Effector CD4-positive, alpha-beta T cell (primary cell): ENCODE results near the gene TAF11L14. TPM values are rescaled to one million over a fixed set of nuclear protein-coding genes. Genes with fewer than 3 reads are reported as not detected.
"Not testable (repeated sequence)": the region's sequence is repeated elsewhere in the genome, so short reads cannot be mapped to it uniquely, and the experiment has no call there.

Experiments used
- DNase-seq: peaks from one replicate; pipeline ENCODE4 v3.0.0-alpha.2; 2020
- total RNA-seq: gene quantifications from one replicate; lab custom pipeline; 2026; lab: John Stamatoyannopoulos, UW

TAF11L14 gene
- not detected for total RNA-seq

DNA sequence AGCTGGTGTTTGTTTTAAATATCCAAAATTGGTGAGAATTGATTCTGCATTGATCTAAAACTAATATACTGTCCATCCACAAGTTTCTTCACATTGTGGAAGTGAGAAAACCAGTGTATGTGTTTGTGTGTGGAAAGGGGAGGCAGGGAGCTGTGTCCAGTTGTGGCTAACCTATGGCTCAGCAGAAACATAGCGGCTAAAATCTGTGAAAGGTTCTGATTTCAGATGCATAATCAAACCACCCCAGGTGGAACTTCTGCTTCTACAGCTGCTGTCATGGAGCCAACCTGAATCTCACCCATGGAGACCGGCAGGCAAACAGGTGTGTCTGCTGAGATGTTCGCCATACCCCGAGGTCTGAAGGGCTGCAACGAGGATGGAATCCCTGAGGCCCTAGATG lies at the start of gene TAF11L14:
Gene TAF11L14, plus strand, starts transcription at position 301 of the 400 bp plus-strand sequence.
- DNase-seq = no peak

GRCh38 chr5:17585658-17586057 lies 48.6 kb upstream of the TAF11L14 start, which contains the start of gene TAF11L7:
Gene TAF11L7, minus strand, starts transcription at chr5:17585758.
- not testable (repeated sequence) for DNase-seq

- not testable (repeated sequence) for DNase-seq
Observed at GRCh38 chr5:17590860-17591259, 43.4 kb upstream of the TAF11L14 start, which contains the start of gene TAF11L8. Gene TAF11L8, minus strand, starts transcription at chr5:17590960.

- DNase-seq = not testable (repeated sequence)
Observed at GRCh38 chr5:17594255-17594654, 40.0 kb upstream of the TAF11L14 start, which contains the start of gene TAF11L9. Gene TAF11L9, minus strand, starts transcription at chr5:17594394.

GRCh38 chr5:17597728-17598127 lies 36.5 kb upstream of the TAF11L14 start, which contains the start of gene TAF11L10:
Gene TAF11L10, minus strand, starts transcription at chr5:17597828.
- not testable (repeated sequence) for DNase-seq

DNA sequence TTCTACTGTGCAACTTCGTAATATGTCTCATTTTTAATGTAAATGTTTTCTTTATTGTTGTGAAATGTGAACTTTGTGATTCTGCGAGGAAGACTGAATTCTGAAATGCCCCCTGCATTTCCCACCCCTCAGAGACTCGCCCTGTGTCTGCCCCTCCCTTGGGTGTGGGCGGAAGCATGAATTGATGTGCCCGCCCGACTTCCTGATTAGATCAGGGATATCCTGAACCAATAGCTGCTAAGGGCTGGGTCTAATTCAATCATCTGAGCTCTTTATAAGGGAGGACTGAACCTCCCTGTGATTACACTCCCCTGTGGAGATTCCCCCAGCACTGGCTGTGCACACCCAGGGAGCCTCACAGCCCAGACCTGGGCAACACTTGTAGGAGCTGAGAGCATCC lies 30.4 kb upstream of the TAF11L14 start, which contains the start of gene TAF11L11:
Gene TAF11L11, plus strand, starts transcription at position 304 of the 400 bp plus-strand sequence.
- DNase-seq = not testable (repeated sequence)

- DNase-seq = no peak
Observed at GRCh38 chr5:17604951-17605350, 29.3 kb upstream of the TAF11L14 start.

- not testable (repeated sequence) for DNase-seq
Observed at GRCh38 chr5:17607461-17607860, 26.8 kb upstream of the TAF11L14 start.

GRCh38 chr5:17610092-17610491 lies 24.2 kb upstream of the TAF11L14 start, which contains the start of gene TAF11L12:
Gene TAF11L12, plus strand, starts transcription at chr5:17610392.
- not testable (repeated sequence) for DNase-seq

DNA sequence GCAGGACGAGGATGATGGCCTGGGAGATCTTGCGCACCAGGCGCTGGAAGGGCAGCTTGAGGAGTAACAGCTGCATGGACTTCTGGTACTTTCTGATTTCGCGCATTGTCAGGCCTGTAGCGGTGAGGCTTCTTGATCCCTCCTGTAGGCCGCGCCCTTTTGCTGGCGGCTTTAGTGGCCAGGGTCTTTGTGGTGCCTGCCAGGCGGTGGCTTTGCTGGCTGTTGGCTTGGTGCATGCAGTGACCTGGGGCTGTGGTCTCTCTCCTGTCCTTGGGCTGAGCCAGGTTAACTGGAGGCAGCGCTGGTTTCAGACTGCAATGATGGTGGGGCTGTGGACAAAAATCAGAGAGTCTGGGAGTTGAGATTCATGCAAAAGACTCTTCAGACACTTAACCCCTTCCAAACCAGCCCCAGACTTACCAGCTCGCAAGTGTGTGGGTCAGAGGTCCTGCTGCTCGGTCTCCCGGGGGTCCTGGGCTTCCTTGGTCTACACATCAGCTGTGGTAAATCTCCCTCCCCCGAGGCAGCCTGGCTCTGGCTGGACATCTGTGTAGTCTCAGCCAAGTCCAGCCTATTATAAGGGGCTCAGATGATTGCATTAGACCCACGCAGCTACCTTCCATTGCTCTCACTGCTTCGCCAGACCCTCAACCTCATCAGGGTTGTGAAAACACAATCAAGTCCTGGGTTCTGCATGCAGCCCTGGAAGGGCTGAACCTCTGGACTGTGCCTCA lies 19.2 kb upstream of the TAF11L14 start:
- no peak for DNase-seq

- DNase-seq = no peak
Observed at GRCh38 chr5:17619354-17619753, 14.9 kb upstream of the TAF11L14 start.

DNA sequence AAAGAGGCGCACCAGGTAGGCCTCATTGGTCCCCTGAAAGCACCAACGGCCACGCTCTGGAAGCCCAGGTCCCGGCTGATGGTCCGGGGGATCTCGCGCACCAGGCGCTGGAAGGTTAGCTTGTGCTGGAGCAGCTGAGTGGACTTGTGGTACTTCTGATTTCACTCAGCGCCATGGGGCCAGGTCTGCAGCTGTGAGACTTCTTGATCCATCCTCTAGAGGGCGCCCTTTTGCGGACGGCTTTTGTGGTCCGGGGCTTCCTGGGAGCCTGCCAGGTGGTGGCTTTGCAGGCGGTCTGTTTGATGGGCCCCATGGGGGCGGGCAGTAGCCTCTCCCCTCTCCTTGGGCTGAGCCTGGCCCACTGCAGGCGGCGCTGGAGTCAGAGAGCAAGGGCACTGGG lies 13.6 kb upstream of the TAF11L14 start:
- DNase-seq = no peak

DNA sequence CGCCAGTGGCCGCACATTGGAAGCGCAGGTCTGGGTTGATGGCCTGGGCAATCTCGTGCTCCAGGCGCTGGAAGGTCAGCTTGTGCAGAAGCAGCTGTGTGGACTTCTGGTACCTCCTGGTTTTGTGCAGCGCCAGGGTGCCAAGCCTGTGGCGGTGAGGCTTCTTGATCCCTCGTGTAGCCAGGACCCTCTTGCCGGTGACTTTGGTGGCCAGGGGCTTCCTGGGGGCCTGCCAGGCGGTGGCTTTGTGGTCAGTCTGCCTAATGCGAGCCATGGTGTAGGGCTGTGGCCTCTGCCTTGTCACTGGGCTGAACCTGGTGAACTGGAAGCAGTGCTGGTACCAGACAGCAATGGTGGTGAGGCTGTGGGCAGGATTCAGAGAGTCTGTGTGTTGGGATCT lies 8.6 kb upstream of the TAF11L14 start:
- DNase-seq = no peak

DNA sequence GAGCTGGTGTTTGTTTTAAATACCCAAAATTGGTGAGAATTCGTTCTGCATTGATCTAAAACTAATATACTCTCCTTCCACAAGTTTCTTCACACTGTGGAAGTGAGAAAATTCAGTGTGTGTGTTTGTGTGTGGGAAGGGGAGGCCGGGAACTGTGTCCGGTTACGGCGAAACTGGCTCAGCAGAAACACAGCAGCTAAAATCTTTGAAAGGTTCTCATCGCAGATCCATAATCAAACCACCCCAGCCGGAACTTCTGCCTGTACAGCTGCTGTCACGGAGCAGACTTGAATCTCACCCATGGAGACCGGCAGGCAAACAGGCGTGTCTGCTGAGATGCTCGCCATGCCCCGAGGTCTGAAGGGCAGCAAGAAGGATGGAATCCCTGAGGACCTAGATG lies 2.5 kb upstream of the TAF11L14 start, which contains the start of gene TAF11L13:
Gene TAF11L13, plus strand, starts transcription at position 301 of the 400 bp plus-strand sequence.
- not testable (repeated sequence) for DNase-seq

GRCh38 chr5:17649232-17649631 lies 15.0 kb downstream of the TAF11L14 start:
- DNase-seq = not testable (repeated sequence)

GRCh38 chr5:17655201-17655759 lies 21.0 kb downstream of the TAF11L14 start:
- DNase-seq = not testable (repeated sequence)

- DNase-seq = no peak
Observed at GRCh38 chr5:17655921-17656320, 21.7 kb downstream of the TAF11L14 start.

- DNase-seq = no peak
Observed at GRCh38 chr5:17663182-17663581, 28.9 kb downstream of the TAF11L14 start.

GRCh38 chr5:17665836-17666235 lies 31.6 kb downstream of the TAF11L14 start:
- DNase-seq = no peak

DNA sequence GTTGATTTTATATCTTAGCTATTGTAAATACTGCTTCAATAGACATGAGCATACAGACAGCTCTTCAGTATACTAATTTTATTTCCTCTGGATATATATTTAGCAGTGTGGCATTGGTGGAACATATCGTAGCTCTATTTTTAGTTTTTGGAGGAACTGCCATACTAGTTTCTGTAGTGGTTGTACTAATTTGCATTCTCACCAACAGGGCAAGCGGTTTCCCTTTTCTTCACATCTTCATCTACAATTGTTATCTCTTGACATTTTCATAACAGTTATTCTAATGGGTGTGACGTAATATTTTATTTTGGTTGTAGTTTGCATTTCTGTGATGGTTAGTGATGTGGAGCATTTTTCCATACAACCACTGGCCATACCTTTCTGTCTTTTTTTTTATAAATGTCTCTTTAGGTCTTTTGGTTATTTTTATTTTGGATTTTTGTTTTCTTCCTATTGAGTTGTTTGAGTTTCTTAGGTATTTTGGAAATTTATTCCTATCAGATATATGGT lies 32.5 kb downstream of the TAF11L14 start:
- no peak for DNase-seq

DNA sequence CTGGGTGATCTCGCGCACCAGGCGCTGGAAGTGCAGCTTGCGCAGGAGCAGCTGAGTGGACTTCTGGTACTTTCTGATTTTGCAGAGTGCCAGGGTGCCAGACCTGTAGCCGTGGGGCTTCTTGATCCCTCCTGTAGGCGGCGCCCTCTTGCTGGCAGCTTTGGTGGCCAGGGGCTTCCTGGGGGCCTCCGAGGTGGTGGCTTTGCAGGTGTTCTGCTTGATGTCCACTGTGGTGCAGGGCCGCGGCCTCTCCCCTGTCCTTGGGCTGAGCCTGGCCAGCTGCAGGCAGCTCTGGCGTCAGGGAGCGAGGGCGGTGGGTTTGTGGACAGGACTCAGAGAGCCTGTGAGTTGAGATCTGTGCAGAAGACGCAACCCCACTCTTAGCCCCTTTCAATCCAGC lies 36.1 kb downstream of the TAF11L14 start:
- DNase-seq = no peak

GRCh38 chr5:17678751-17679324 lies 44.6 kb downstream of the TAF11L14 start:
- no peak for DNase-seq

DNA sequence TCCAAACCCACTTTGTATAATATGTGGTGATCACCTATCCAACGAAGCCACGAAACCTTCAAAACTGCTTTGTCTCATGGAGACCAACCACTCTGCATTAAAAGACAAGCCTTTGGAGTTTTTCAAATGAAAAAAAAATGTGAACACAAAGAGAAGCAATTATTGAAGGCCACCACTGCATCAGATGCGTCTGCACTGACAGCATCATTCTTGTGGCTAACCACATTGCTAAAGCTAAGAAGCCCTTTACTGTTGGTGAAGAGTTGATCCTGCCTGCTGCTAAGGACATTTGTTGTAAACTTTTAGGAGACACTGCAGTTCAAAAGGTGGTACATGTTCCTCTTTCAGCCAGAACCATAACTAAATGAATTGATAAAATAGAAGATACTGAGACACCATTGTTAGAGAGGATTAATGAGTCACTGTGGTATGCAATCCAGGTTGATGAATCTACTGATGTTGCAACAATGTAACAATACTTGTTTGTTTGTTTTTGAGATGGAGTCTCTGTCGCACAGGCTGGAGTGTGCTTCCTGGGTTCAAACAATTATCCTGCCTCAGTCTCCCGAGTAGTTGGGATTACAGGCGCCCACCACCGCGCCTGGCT lies 45.4 kb downstream of the TAF11L14 start:
- DNase-seq = no peak
